Ishikawa (cell line): ENCODE data around the gene CXorf65.

Experiments
- CEBPB ChIP-seq: IDR thresholded peaks from 2 replicates; pipeline ENCODE4 v1.6.1; 2012
- EGR1 ChIP-seq: IDR thresholded peaks from 2 replicates; pipeline ENCODE4 v1.6.1; 2012
- EP300 ChIP-seq: IDR thresholded peaks from 2 replicates; pipeline ENCODE4 v1.6.1; 2012; ENCODE audit warnings: borderline replicate concordance
- MAX ChIP-seq: IDR thresholded peaks from 2 replicates; pipeline ENCODE4 v1.6.1; 2012
- RAD21 ChIP-seq: IDR thresholded peaks from 2 replicates; pipeline ENCODE4 v1.6.1; 2012; ENCODE audit warnings: low read depth
- REST ChIP-seq: IDR thresholded peaks from 2 replicates; pipeline ENCODE4 v1.6.1; 2012; ENCODE audit warnings: low read depth, mild to moderate bottlenecking
- USF1 ChIP-seq: IDR thresholded peaks from 2 replicates; pipeline ENCODE4 v1.6.1; 2012
- YY1 ChIP-seq: IDR thresholded peaks from 2 replicates; pipeline ENCODE4 v1.6.1; 2012; ENCODE audit warnings: low read depth

- no peak for TF ChIP-seq MAX
- TF ChIP-seq RAD21 = no peak
- TF ChIP-seq EP300 = no peak
- TF ChIP-seq USF1 = no peak
- TF ChIP-seq REST = no peak
- no peak for TF ChIP-seq CEBPB
- TF ChIP-seq YY1 = no peak
- TF ChIP-seq EGR1 = no peak
These were observed 24.4 kb downstream of the CXorf65 start for GRCh38 chrX:71082124-71082647.
